Breast epithelium (tissue), 4 donors: ENCODE measurements around the gene KLC1. TPM values are rescaled to one million over a fixed set of nuclear protein-coding genes. Genes with fewer than 3 reads are reported as not detected.

ENCODE experiments used
- DNase-seq, 2 donors: peaks; one replicate each; pipeline ENCODE4 v3.0.0-alpha.2; 2019; ENCODE audit warnings: low spot score in 2 of 2
- H3K27ac ChIP-seq, 2 donors: fragments of 200-600 bp; sonication (generic) in 1 of 2; one replicate each; pipeline ENCODE4 v1.5.1; 2016 to 2019; ENCODE audit warnings: mild to moderate bottlenecking in 1 of 2
- H3K27me3 ChIP-seq, 2 donors: fragments of 200-600 bp; sonication (generic) in 1 of 2; one replicate each; pipeline versions ENCODE4 v1.5.1 to v1.6.0; 2017 to 2019; ENCODE audit warnings: control low read depth in 1 of 2, mild to moderate bottlenecking in 1 of 2
- H3K36me3 ChIP-seq: fragments of 200-600 bp; one replicate; pipeline ENCODE4 v1.5.1; 2019
- H3K4me1 ChIP-seq, 2 donors: fragments of 200-600 bp; sonication (generic); one replicate each; pipeline ENCODE4 v1.5.1; 2016 to 2019; ENCODE audit warnings: control low read depth in 1 of 2
- H3K4me3 ChIP-seq, 3 donors: fragments of 200-600 bp; sonication (generic); 1 replicate in 2 of 3; 2 replicates in 1 of 3; pipeline ENCODE4 v1.5.1; 2016 to 2019; ENCODE audit warnings: mild to moderate bottlenecking in 3 of 3, moderate library complexity in 2 of 3
- H3K9me3 ChIP-seq, 2 donors: fragments of 200-600 bp; sonication (generic) in 1 of 2; one replicate each; pipeline ENCODE4 v1.5.1; 2016 to 2019; ENCODE audit warnings: control low read depth in 1 of 2
- CTCF ChIP-seq, 3 donors: fragments of 450-650 bp; IDR thresholded peaks; one replicate each; pipeline ENCODE4 v1.5.1; 2016 to 2017; ENCODE audit warnings: antibody characterized with exemption in 3 of 3, mild to moderate bottlenecking in 3 of 3, moderate library complexity in 3 of 3
- POLR2A ChIP-seq: fragments of 450-650 bp; IDR thresholded peaks from one replicate; pipeline ENCODE4 v1.6.1; 2016; ENCODE audit warnings: antibody characterized with exemption, mild to moderate bottlenecking, moderate library complexity
- POLR2AphosphoS5 ChIP-seq, 3 donors: sonication (generic); formaldehyde crosslinking; IDR thresholded peaks; one replicate each; pipeline ENCODE4 v1.6.1; 2017; ENCODE audit warnings: antibody characterized with exemption in 3 of 3
- intact Hi-C: fragments of 100-400 bp; cut with DNase I; formaldehyde crosslinking; loops from one replicate; pipeline ENCODE4 v1.15.1; 2023; ENCODE audit warnings: low total_unique reads
- total RNA-seq, 3 donors: library from RNA; depleted of rRNA; stranded (reverse); fragments of >200 nt; gene quantifications; one replicate each; pipeline ENCODE4 v1.1.0, GENCODE V29; 2016

The KLC1 gene
- total RNA-seq, 3 donors from 2014 or later: 222 to 275 (median 253) TPM

GRCh38 chr14:103732868-103733620, 104.0 kb downstream of the KLC1 start:
- Histone ChIP-seq H3K27ac (no peak overlapping the region), H3K4me1 (peaks cover 16 to 43% of the 10 kb centered on the region in 2 donors), H3K27me3 (no peaks in the 10 kb centered on the region), H3K9me3 (no peaks in the 10 kb centered on the region), H3K4me3 (no peak overlapping the region), H3K36me3 (no peaks in the 10 kb centered on the region)
- no peak for DNase-seq
- TF ChIP-seq POLR2AphosphoS5 (IDR thresholded peaks at IDR 0.05): no peak
- no peak for TF ChIP-seq CTCF (IDR thresholded peaks at IDR 0.05)
- no peak for TF ChIP-seq POLR2A
- intact Hi-C loops: no loop called here

- Histone ChIP-seq H3K4me3 (no peak overlapping the region), H3K36me3 (no peaks in the 10 kb centered on the region), H3K27me3 (no peaks in the 10 kb centered on the region), H3K4me1 (peaks cover 16 to 37% of the 10 kb centered on the region in 2 donors), H3K27ac (no peak overlapping the region), H3K9me3 (no peaks in the 10 kb centered on the region)
- TF ChIP-seq CTCF (IDR thresholded peaks at IDR 0.05) (no peak), POLR2AphosphoS5 (IDR thresholded peaks at IDR 0.05) (no peak), POLR2A (no peak)
- intact Hi-C loops: no loop called here
- no peak for DNase-seq
These were observed 104.6 kb downstream of the KLC1 start for GRCh38 chr14:103733651-103734050.

DNA sequence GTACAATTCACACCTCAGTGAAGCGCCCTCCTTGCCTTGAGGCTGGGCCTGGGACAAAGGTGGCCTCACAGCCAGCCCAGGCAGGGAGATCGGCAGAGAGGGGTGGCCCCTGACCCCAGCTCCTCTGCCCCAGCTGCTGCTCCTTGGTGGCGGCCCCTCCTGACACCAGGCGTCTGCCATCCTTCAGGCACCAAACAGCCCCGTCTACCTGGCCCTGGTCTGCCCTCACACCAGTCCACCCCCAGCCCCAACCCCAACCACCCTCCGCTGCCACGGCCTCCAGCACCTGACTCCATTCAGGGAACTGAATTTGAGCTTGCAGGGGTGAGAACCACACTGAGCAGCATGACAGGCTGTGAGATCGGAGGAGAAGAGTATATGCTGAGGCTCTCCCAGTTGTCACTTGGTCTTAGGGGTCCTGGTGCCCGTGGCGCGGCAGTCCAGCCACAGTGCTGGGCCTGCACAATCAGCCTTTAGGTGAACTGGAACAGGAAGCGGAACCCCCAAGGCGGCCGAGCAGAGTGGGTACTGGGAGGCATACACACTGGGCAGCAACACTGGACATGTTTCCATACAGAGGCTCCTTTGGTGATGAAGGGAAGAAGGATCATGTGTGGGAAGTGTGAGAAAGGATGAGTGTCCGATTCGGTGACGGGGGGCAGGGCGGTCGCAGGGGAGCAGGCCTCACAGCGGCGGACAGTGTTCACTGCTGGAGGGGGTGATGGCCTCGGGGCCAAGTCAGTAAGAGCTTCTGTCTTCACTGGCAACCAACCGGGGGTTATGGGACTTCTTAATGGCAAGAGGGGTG, 105.3 kb downstream of the KLC1 start:
- intact Hi-C loops: no loop called here

DNA sequence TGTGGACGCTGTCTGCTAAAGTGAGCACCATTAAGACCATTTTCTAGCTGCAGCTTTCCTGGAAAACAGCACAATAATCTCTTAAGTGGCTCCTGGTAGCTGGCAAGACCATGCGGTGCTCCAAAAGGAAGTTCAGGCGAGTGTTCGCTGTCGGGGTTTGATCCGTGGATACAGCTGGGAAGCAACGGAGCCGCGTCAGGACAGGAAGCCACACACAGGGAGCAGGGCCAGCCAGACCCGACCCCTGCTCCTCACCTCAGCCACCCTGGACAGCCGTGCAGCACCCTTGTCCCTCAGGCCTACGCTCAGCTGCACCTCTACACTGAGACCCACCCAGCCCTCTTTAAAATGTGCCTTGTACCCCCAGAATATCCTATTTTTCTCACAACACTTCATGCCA, 106.0 kb downstream of the KLC1 start:
- Histone ChIP-seq H3K9me3 (no peaks in the 10 kb centered on the region), H3K27ac (peak overlapping the region; percentile 92 to 96), H3K4me3 (no peak overlapping the region), H3K27me3 (no peaks in the 10 kb centered on the region), H3K36me3 (no peaks in the 10 kb centered on the region), H3K4me1 (peaks cover 16 to 25% of the 10 kb centered on the region in 2 donors)
- DNase-seq: no peak
- intact Hi-C loops: no loop called here
- TF ChIP-seq POLR2A (no peak), CTCF (IDR thresholded peaks at IDR 0.05) (no peak), POLR2AphosphoS5 (IDR thresholded peaks at IDR 0.05) (no peak)

More for the DNA sequence above, 105.3 kb downstream of the KLC1 start:
- Histone ChIP-seq H3K27ac (peak overlapping the region in 1 of 2 donors; percentile 0), H3K4me1 (peaks cover 16 to 33% of the 10 kb centered on the region in 2 donors), H3K9me3 (no peaks in the 10 kb centered on the region), H3K36me3 (no peaks in the 10 kb centered on the region), H3K4me3 (no peak overlapping the region), H3K27me3 (no peaks in the 10 kb centered on the region)
- DNase-seq: no peak
- no peak for TF ChIP-seq POLR2AphosphoS5 (IDR thresholded peaks at IDR 0.05)
- TF ChIP-seq CTCF (IDR thresholded peaks at IDR 0.05): no peak
- TF ChIP-seq POLR2A: no peak

DNA sequence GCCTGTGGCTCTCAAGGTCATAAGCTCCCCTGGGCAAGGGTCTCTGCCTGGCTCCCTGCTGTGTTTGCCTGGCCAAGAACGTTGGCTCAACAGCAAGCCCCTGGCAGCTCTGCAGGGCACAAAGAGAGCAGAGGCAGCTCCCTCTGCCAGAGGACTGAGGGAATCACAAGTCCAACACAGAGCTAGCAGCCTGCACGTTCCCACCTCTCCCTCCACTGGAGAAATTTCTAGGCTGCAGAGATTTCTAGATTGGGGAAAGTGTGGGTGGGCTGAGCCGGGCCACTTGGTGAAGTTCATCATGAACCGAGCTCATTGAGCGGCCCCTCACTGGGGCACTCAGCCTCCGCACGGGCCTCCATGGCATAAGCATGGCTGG, 106.4 kb downstream of the KLC1 start:
- peaks cover 16 to 25% of the 10 kb centered on the region in 2 donors for H3K4me1 ChIP-seq
- peak overlapping the region; percentile 92 to 96 for H3K27ac ChIP-seq
- no peaks in the 10 kb centered on the region for H3K36me3 ChIP-seq
- H3K4me3 ChIP-seq: no peak overlapping the region
- no peak for DNase-seq
- H3K9me3 ChIP-seq: no peaks in the 10 kb centered on the region
- intact Hi-C loops: no loop called here
- no peaks in the 10 kb centered on the region for H3K27me3 ChIP-seq
- no peak for TF ChIP-seq POLR2AphosphoS5 (IDR thresholded peaks at IDR 0.05)
- no peak for TF ChIP-seq CTCF (IDR thresholded peaks at IDR 0.05)
- no peak for TF ChIP-seq POLR2A
